Ectodermal cell (in vitro differentiated cells): ENCODE data around the gene ST7L.
"Not testable (repeated sequence)": the region's sequence is repeated elsewhere in the genome, so short reads cannot be mapped to it uniquely, and the experiment has no call there.

Experiments used
- H3K27ac ChIP-seq: 2 replicates; pipeline ENCODE4 v1.7.0; 2013; ENCODE audit warnings: mild to moderate bottlenecking, low read depth, low read length; ENCODE audit not compliant: insufficient read depth, poor library complexity, severe bottlenecking
- H3K27me3 ChIP-seq: 2 replicates; pipeline ENCODE4 v1.7.0; 2013; ENCODE audit warnings: mild to moderate bottlenecking, low read length; ENCODE audit not compliant: insufficient read depth, control insufficient read depth, poor library complexity, severe bottlenecking
- H3K36me3 ChIP-seq: one replicate; pipeline ENCODE4 v1.7.0; 2013; ENCODE audit warnings: low read length; ENCODE audit not compliant: control insufficient read depth, insufficient read depth
- H3K4me1 ChIP-seq: one replicate; pipeline ENCODE4 v1.7.0; 2013; ENCODE audit warnings: low read length; ENCODE audit not compliant: control insufficient read depth, insufficient read depth
- H3K4me3 ChIP-seq: 2 replicates; pipeline ENCODE4 v1.7.0; 2013; ENCODE audit warnings: low read depth, low read length, control low read depth; ENCODE audit not compliant: insufficient read depth
- H3K9me3 ChIP-seq: 2 replicates; pipeline ENCODE4 v1.7.0; 2013; ENCODE audit warnings: mild to moderate bottlenecking, low read length, moderate library complexity; ENCODE audit not compliant: control insufficient read depth
- WGBS, 2 experiments: methylation state at CpG; one replicate each; pipeline ENCODE4 v1.1.7; 2013; ENCODE audit warnings: missing lambda C conversion rate in 2 of 2; 5-methylcytosine and 5-hydroxymethylcytosine counted together

The ST7L gene

GRCh38 chr1:112501810-112502641 is 116.9 kb downstream of the ST7L start:
- Histone ChIP-seq H3K4me1 (peaks cover 19% of the 10 kb centered on the region), H3K4me3 (peak overlapping the region; percentile 40), H3K36me3 (no peaks in the 10 kb centered on the region), H3K27ac (no peak overlapping the region), H3K27me3 (peaks cover 66% of the 10 kb centered on the region), H3K9me3 (no peaks in the 10 kb centered on the region)
- WGBS, 2 experiments = 3 to 4% methylated on average over 63 to 65 of the region's 65 CpGs

- H3K4me1 ChIP-seq = no peaks in the 10 kb centered on the region
- H3K9me3 ChIP-seq = no peaks in the 10 kb centered on the region
- H3K4me3 ChIP-seq = no peak overlapping the region
- H3K27me3 ChIP-seq = peaks cover 9% of the 10 kb centered on the region
- H3K36me3 ChIP-seq = no peaks in the 10 kb centered on the region
- WGBS, 2 experiments = 73 to 91% methylated on average over 5 of the region's 5 CpGs
- no peak overlapping the region for H3K27ac ChIP-seq
Observed at GRCh38 chr1:112496290-112496689, 122.7 kb downstream of the ST7L start.

- Histone ChIP-seq H3K4me3 (no peak overlapping the region), H3K36me3 (no peaks in the 10 kb centered on the region), H3K27me3 (no peaks in the 10 kb centered on the region), H3K9me3 (no peaks in the 10 kb centered on the region), H3K4me1 (no peaks in the 10 kb centered on the region), H3K27ac (no peak overlapping the region)
- WGBS, 2 experiments = 75 to 86% methylated on average over 2 to 6 of the region's 6 CpGs
Observed at GRCh38 chr1:112493351-112493750, 125.6 kb downstream of the ST7L start.

GRCh38 chr1:112492076-112492475 is 126.9 kb downstream of the ST7L start:
- Histone ChIP-seq H3K27ac (no peak overlapping the region), H3K4me3 (no peak overlapping the region), H3K9me3 (no peaks in the 10 kb centered on the region), H3K27me3 (no peaks in the 10 kb centered on the region), H3K4me1 (no peaks in the 10 kb centered on the region), H3K36me3 (no peaks in the 10 kb centered on the region)
- 90 to 100% methylated on average over 1 of the region's 1 CpG for WGBS, 2 experiments

GRCh38 chr1:112488141-112488540 is 130.8 kb downstream of the ST7L start:
- Histone ChIP-seq H3K9me3 (no peaks in the 10 kb centered on the region), H3K4me1 (no peaks in the 10 kb centered on the region), H3K4me3 (no peak overlapping the region), H3K27me3 (no peaks in the 10 kb centered on the region), H3K36me3 (no peaks in the 10 kb centered on the region), H3K27ac (no peak overlapping the region)
- 91 to 96% methylated on average over 5 of the region's 5 CpGs for WGBS, 2 experiments

GRCh38 chr1:112487686-112488085 is 131.3 kb downstream of the ST7L start:
- H3K36me3 ChIP-seq, H3K27ac ChIP-seq, H3K9me3 ChIP-seq, H3K4me3 ChIP-seq, H3K4me1 ChIP-seq, H3K27me3 ChIP-seq: not testable (repeated sequence)
- WGBS, 2 experiments = 88 to 94% methylated on average over 6 of the region's 6 CpGs

GRCh38 chr1:112486063-112486462 is 132.9 kb downstream of the ST7L start:
- 88 to 89% methylated on average over 1 of the region's 1 CpG for WGBS, 2 experiments
- H3K4me1 ChIP-seq, H3K4me3 ChIP-seq, H3K36me3 ChIP-seq, H3K9me3 ChIP-seq, H3K27ac ChIP-seq, H3K27me3 ChIP-seq: not testable (repeated sequence)

GRCh38 chr1:112478314-112478713 is 140.6 kb downstream of the ST7L start:
- H3K36me3 ChIP-seq = no peaks in the 10 kb centered on the region
- no peaks in the 10 kb centered on the region for H3K4me1 ChIP-seq
- H3K4me3 ChIP-seq = no peak overlapping the region
- H3K27me3 ChIP-seq = no peaks in the 10 kb centered on the region
- WGBS, 2 experiments = 93 to 100% methylated on average over 1 of the region's 1 CpG
- H3K27ac ChIP-seq = no peak overlapping the region
- H3K9me3 ChIP-seq = no peaks in the 10 kb centered on the region

GRCh38 chr1:112477550-112477949 is 141.4 kb downstream of the ST7L start:
- no peak overlapping the region for H3K27ac ChIP-seq
- no peaks in the 10 kb centered on the region for H3K27me3 ChIP-seq
- H3K36me3 ChIP-seq = no peaks in the 10 kb centered on the region
- no peak overlapping the region for H3K4me3 ChIP-seq
- no peaks in the 10 kb centered on the region for H3K4me1 ChIP-seq
- H3K9me3 ChIP-seq = no peaks in the 10 kb centered on the region
